HepG2 (cell line): ENCODE data around the gene NRSN2. TPM values are rescaled to one million over a fixed set of nuclear protein-coding genes. Genes with fewer than 3 reads are reported as not detected.
A peak's percentile ranks its signal among the peaks of the same experiment; 100 is the strongest.

ENCODE experiments used
- CENPBD1 ChIP-seq: sonication (generic); formaldehyde crosslinking; IDR thresholded peaks from 2 replicates; pipeline ENCODE4 v1.8.0; 2022; ENCODE audit warnings: missing genetic modification reagents, low read depth, mild to moderate bottlenecking, borderline replicate concordance
- ERF ChIP-seq: IDR thresholded peaks from 2 replicates; pipeline ENCODE4 v1.6.1; 2018; ENCODE audit warnings: missing biosample characterization, missing genetic modification reagents
- FOXC1 ChIP-seq: sonication (generic); formaldehyde crosslinking; IDR thresholded peaks from 2 replicates; pipeline ENCODE4 v1.8.0; 2022; ENCODE audit warnings: mild to moderate bottlenecking, missing genetic modification reagents, borderline replicate concordance
- FOXJ3 ChIP-seq: sonication (generic); formaldehyde crosslinking; IDR thresholded peaks from 2 replicates; pipeline ENCODE4 v1.4.0; 2020; ENCODE audit warnings: missing genetic modification reagents, mild to moderate bottlenecking, borderline replicate concordance
- FOXP1 ChIP-seq, 2 experiments: fragments of 450-650 bp in 1 of 2; IDR thresholded peaks; 2 replicates each; pipeline ENCODE4 v1.6.1; 2017 to 2018; ENCODE audit warnings: antibody characterized with exemption in 1 of 2
- HOXA5 ChIP-seq: sonication (generic); formaldehyde crosslinking; IDR thresholded peaks from 2 replicates; pipeline ENCODE4 v1.4.0; 2020; ENCODE audit warnings: missing genetic modification reagents
- IKZF5 ChIP-seq: IDR thresholded peaks from 2 replicates; pipeline ENCODE4 v1.6.1; 2018; ENCODE audit warnings: missing genetic modification reagents, mild to moderate bottlenecking, missing compliant biosample characterization
- PLRG1 ChIP-seq: fragments of 450-650 bp; conservative IDR thresholded peaks from 2 replicates; pipeline ENCODE4 v1.6.1; 2016
- POGZ ChIP-seq: sonication (generic); formaldehyde crosslinking; IDR thresholded peaks from 2 replicates; pipeline ENCODE4 v1.4.0; 2020; ENCODE audit warnings: mild to moderate bottlenecking, missing genetic modification reagents
- TOE1 ChIP-seq: sonication (generic); formaldehyde crosslinking; IDR thresholded peaks from 2 replicates; pipeline ENCODE4 v1.4.0; 2020; ENCODE audit warnings: mild to moderate bottlenecking, missing genetic modification reagents
- ZBTB10 ChIP-seq: sonication (generic); formaldehyde crosslinking; IDR thresholded peaks from 2 replicates; pipeline ENCODE4 v1.4.0; 2020; ENCODE audit warnings: missing genetic modification reagents, borderline replicate concordance
- ZBTB14 ChIP-seq: sonication (generic); formaldehyde crosslinking; IDR thresholded peaks from 2 replicates; pipeline ENCODE4 v1.4.0; 2020; ENCODE audit warnings: missing genetic modification reagents
- polyA plus RNA-seq, 8 experiments: library from polyadenylated mRNA; depleted of rRNA in 3 of 8; stranded (reverse) in 7 of 8; unstranded in 1 of 8; fragments of >200 nt; fragmentation: Illumina TruSeq in 4 of 8; extraction: Trizol in 4 of 8; gene quantifications; 2 replicates each; pipeline versions ENCODE4 v1.2.1 to v1.2.3, GENCODE V29; 2011 to 2016; ENCODE audit warnings: low read depth in 4 of 8, missing spikeins in 1 of 8, mixed read lengths in 1 of 8; ENCODE audit not compliant: insufficient read depth in 1 of 8
- total RNA-seq, 5 experiments: library from RNA; depleted of rRNA; stranded (reverse); fragments of >200 nt; fragmentation: Illumina TruSeq; extraction: Trizol; gene quantifications; 2 replicates each; pipeline ENCODE4 v1.2.3, GENCODE V29; 2016; ENCODE audit warnings: low read depth in 1 of 5
- TF ChIP-seq, protein P1 (sequence below): sonication (generic); formaldehyde crosslinking; IDR thresholded peaks from 2 replicates; pipeline ENCODE4 v1.5.0; 2020; ENCODE audit warnings: mild to moderate bottlenecking, missing genetic modification reagents, borderline replicate concordance

The NRSN2 gene
- total and polyA plus RNA-seq, 2 of the 13 experiments (the other 11 are each of a cell fraction or from before 2014, with no cell fraction given) = 32.3 to 49.4 TPM

DNA sequence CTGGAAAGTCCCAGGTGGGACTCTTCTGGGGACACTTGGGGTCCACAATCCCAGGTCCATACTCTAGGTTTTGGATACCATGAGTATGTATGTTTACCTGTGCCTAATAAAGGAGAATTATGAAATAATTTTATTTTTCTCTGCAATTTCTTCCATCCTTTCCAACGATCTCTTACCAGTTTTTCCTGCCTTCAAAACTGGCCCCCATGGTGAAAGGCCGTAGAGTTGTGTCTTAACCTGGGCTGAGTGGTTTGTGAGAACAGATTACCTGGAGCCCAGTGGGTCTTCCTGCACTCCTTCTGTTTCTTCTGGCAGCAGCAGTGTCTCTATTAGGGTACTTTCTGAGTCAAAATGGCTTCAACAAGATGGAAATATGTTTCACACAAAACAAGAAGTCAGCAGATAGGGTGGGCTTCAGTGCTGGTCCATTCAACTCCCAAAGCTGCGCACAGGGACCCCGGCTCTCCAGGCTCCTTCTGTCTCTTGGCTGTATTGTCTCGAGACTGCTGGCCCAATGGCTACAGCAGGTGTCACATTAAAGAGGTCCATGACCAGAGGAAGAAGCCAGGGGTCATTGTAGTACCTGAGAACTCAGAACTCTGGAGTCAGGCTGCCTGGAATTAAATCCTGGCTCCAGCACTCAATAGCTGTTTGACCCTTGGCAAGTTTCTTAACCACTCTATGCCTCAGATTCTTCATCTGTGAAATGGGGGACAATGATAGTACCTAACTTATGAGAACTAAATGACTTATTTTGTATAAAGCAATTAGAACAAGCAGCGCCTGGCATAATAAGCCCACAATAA lies 50.7 kb downstream of the NRSN2 start (continued):
- TF ChIP-seq FOXP1 (IDR thresholded peaks at IDR 0.05) (no peak), FOXP1 (CRISPR knock-in tag; IDR thresholded peaks at IDR 0.05) (no peak), CENPBD1 (no peak), PLRG1 (no peak), ERF (CRISPR knock-in tag) (no peak), POGZ (CRISPR knock-in tag) (no peak), FOXJ3 (CRISPR knock-in tag) (no peak), FOXC1 (peak; percentile 6; the same call in 1 of the 2 replicates), ZBTB14 (CRISPR knock-in tag) (no peak), ZBTB10 (CRISPR knock-in tag) (no peak), TOE1 (CRISPR knock-in tag) (no peak), HOXA5 (CRISPR knock-in tag) (0 out of 2 replicates have a peak, but pooled peaks have one; percentile 4), IKZF5 (no peak)
- TF ChIP-seq, protein P1, sequence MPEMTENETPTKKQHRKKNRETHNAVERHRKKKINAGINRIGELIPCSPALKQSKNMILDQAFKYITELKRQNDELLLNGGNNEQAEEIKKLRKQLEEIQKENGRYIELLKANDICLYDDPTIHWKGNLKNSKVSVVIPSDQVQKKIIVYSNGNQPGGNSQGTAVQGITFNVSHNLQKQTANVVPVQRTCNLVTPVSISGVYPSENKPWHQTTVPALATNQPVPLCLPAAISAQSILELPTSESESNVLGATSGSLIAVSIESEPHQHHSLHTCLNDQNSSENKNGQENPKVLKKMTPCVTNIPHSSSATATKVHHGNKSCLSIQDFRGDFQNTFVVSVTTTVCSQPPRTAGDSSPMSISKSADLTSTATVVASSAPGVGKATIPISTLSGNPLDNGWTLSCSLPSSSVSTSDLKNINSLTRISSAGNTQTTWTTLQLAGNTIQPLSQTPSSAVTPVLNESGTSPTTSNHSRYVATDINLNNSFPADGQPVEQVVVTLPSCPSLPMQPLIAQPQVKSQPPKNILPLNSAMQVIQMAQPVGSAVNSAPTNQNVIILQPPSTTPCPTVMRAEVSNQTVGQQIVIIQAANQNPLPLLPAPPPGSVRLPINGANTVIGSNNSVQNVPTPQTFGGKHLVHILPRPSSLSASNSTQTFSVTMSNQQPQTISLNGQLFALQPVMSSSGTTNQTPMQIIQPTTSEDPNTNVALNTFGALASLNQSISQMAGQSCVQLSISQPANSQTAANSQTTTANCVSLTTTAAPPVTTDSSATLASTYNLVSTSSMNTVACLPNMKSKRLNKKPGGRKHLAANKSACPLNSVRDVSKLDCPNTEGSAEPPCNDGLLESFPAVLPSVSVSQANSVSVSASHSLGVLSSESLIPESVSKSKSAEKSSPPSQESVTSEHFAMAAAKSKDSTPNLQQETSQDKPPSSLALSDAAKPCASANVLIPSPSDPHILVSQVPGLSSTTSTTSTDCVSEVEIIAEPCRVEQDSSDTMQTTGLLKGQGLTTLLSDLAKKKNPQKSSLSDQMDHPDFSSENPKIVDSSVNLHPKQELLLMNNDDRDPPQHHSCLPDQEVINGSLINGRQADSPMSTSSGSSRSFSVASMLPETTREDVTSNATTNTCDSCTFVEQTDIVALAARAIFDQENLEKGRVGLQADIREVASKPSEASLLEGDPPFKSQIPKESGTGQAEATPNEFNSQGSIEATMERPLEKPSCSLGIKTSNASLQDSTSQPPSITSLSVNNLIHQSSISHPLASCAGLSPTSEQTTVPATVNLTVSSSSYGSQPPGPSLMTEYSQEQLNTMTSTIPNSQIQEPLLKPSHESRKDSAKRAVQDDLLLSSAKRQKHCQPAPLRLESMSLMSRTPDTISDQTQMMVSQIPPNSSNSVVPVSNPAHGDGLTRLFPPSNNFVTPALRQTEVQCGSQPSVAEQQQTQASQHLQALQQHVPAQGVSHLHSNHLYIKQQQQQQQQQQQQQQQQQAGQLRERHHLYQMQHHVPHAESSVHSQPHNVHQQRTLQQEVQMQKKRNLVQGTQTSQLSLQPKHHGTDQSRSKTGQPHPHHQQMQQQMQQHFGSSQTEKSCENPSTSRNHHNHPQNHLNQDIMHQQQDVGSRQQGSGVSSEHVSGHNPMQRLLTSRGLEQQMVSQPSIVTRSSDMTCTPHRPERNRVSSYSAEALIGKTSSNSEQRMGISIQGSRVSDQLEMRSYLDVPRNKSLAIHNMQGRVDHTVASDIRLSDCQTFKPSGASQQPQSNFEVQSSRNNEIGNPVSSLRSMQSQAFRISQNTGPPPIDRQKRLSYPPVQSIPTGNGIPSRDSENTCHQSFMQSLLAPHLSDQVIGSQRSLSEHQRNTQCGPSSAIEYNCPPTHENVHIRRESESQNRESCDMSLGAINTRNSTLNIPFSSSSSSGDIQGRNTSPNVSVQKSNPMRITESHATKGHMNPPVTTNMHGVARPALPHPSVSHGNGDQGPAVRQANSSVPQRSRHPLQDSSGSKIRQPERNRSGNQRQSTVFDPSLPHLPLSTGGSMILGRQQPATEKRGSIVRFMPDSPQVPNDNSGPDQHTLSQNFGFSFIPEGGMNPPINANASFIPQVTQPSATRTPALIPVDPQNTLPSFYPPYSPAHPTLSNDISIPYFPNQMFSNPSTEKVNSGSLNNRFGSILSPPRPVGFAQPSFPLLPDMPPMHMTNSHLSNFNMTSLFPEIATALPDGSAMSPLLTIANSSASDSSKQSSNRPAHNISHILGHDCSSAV (CRISPR knock-in tag) = no peak
